ENCODE results near the gene APEX1. TPM values are rescaled to one million over a fixed set of nuclear protein-coding genes. Genes with fewer than 3 reads are reported as not detected.

The APEX1 gene
- total RNA-seq, 1 experiment from 2014 or later = 340 TPM

- no peak overlapping the region for H2BK20ac ChIP-seq (ENCODE audit: low read depth, low read length, poor library complexity, severe bottlenecking)
These were observed 14.1 kb upstream of the APEX1 start for GRCh38 chr14:20440882-20441281.

More at GRCh38 chr14:20440882-20441281, 14.1 kb upstream of the APEX1 start:
- Mint-ChIP-seq H3K27ac (peak overlapping the region in 1 of 3 experiments; percentile 53; a peak in 1 of 7 replicates), H3K27me3 (ENCODE audit: low read depth) (0 out of 2 replicates have a peak, but pooled peaks cover 1% of the 10 kb centered on the region), H3K4me3 (no peak overlapping the region), H3K4me1 (peaks cover 13 to 16% of the 10 kb centered on the region in 2 experiments), H3K36me3 (ENCODE audit: insufficient read depth in 1 of 3, low read depth in 3 of 3) (peaks cover 6 to 7% (median 6%) of the 10 kb centered on the region in 3 experiments; a peak in 3 of 7 replicates), H3K9me3 (peaks cover 0 to 4% of the 10 kb centered on the region in 2 experiments; a peak in 2 of 5 replicates)
- H3T11ph ChIP-seq (ENCODE audit: low read length) = no peak overlapping the region
- H3K14ac ChIP-seq (ENCODE audit: insufficient read depth, low read length) = no peak overlapping the region
- H3K27ac ChIP-seq (ENCODE audit: insufficient read length, low read depth, low read length) = no peak overlapping the region
- no peak overlapping the region for H3K9ac ChIP-seq (ENCODE audit: extremely low read depth, insufficient read length, low read length)
- no peak overlapping the region for H2BK15ac ChIP-seq (ENCODE audit: low read depth, low read length)
- no peaks in the 10 kb centered on the region for H3K23me2 ChIP-seq (ENCODE audit: insufficient read length, low read depth, low read length, poor library complexity, severe bottlenecking)
- no CpG with 5 or more reads among the region's 5 CpGs for WGBS (ENCODE audit: extremely low coverage, insufficient read length, low lambda C conversion rate)
- DNase-seq = no peak
- no peak overlapping the region for H2BK12ac ChIP-seq (ENCODE audit: insufficient read length, low read depth, low read length)
- H2BK5ac ChIP-seq (ENCODE audit: insufficient read length, low read length) = no peak overlapping the region
- H2BK120ac ChIP-seq (ENCODE audit: low read depth, low read length, poor library complexity, severe bottlenecking) = no peak overlapping the region
- no peak overlapping the region for H3K4me2 ChIP-seq (ENCODE audit: insufficient read depth, insufficient read length, low read length)
- no peak overlapping the region for H3K56ac ChIP-seq (ENCODE audit: insufficient read length, low read depth, low read length)
- H4K8ac ChIP-seq (replicated peaks; ENCODE audit: insufficient read length, low read depth, low read length) = no peak overlapping the region
- no peaks in the 10 kb centered on the region for H4K20me1 ChIP-seq (ENCODE audit: control insufficient read depth, insufficient read depth, insufficient read length)
- no peak overlapping the region for H3K4ac ChIP-seq (ENCODE audit: low read depth, low read length)
- H4K5ac ChIP-seq (ENCODE audit: insufficient read length, low read depth, low read length) = no peak overlapping the region
- H3K9me3 ChIP-seq (ENCODE audit: control insufficient read depth, low read depth, low read length) = no peaks in the 10 kb centered on the region
- H3K27me3 ChIP-seq (ENCODE audit: insufficient read depth, low read length) = no peaks in the 10 kb centered on the region
- no peak overlapping the region for H2AK5ac ChIP-seq (ENCODE audit: insufficient read length, low read length)
- H3K4me1 ChIP-seq (ENCODE audit: insufficient read depth, low read length) = no peaks in the 10 kb centered on the region
- TF ChIP-seq CTCF (conservative IDR thresholded peaks at IDR 0.05) = no peak; the same call in 2 of the 3 replicates
- no peaks in the 10 kb centered on the region; the same call in 1 of the 2 replicates for H3K79me2 ChIP-seq (ENCODE audit: insufficient read depth, low read length)
- no peak overlapping the region for H4K91ac ChIP-seq (ENCODE audit: insufficient read length, low read depth, low read length)
- no peaks in the 10 kb centered on the region for H3K79me1 ChIP-seq (ENCODE audit: insufficient read depth, low read depth, low read length, poor library complexity, severe bottlenecking)
- H2AFZ ChIP-seq (ENCODE audit: low read length) = no peak overlapping the region
- no peak overlapping the region for H3K18ac ChIP-seq (ENCODE audit: insufficient read length, low read depth, low read length)
- H3K23ac ChIP-seq (ENCODE audit: insufficient read length, low read depth, low read length) = no peak overlapping the region

Measured in H9 (cell line).